H9 (cell line): ENCODE measurements around the gene TEX26. TPM values are rescaled to one million over a fixed set of nuclear protein-coding genes. Genes with fewer than 3 reads are reported as not detected.

Source experiments
- DNase-seq: peaks from one replicate; pipeline ENCODE4 v3.0.0-alpha.2; 2017
- H2AFZ ChIP-seq: one replicate; pipeline ENCODE4 v1.6.1; 2013; ENCODE audit warnings: mild to moderate bottlenecking, low read length, control low read depth, moderate library complexity
- H2AK5ac ChIP-seq: 2 replicates; pipeline ENCODE4 v1.6.1; 2013; ENCODE audit warnings: low read length, control low read depth, mixed read lengths; ENCODE audit not compliant: insufficient read length
- H2BK120ac ChIP-seq: one replicate; pipeline ENCODE4 v1.6.1; 2013; ENCODE audit warnings: low read depth, mild to moderate bottlenecking, low read length, control low read depth, inconsistent platforms; ENCODE audit not compliant: poor library complexity, severe bottlenecking
- H2BK12ac ChIP-seq: 2 replicates; pipeline ENCODE4 v1.6.1; 2013; ENCODE audit warnings: low read length, control low read depth, mixed read lengths, low read depth; ENCODE audit not compliant: insufficient read length
- H2BK15ac ChIP-seq: 2 replicates; pipeline ENCODE4 v1.6.1; 2013; ENCODE audit warnings: low read depth, low read length, control low read depth
- H2BK20ac ChIP-seq: one replicate; pipeline ENCODE4 v1.6.1; 2013; ENCODE audit warnings: low read depth, mild to moderate bottlenecking, low read length, control low read depth, inconsistent platforms; ENCODE audit not compliant: poor library complexity, severe bottlenecking
- H2BK5ac ChIP-seq: 2 replicates; pipeline ENCODE4 v1.6.1; 2013; ENCODE audit warnings: low read length, control low read depth, mixed read lengths; ENCODE audit not compliant: insufficient read length
- H3K14ac ChIP-seq: 2 replicates; pipeline ENCODE4 v1.6.1; 2013; ENCODE audit warnings: low read length, control low read depth; ENCODE audit not compliant: insufficient read depth
- H3K18ac ChIP-seq: 2 replicates; pipeline ENCODE4 v1.6.1; 2013; ENCODE audit warnings: low read depth, mild to moderate bottlenecking, mixed read lengths, low read length, control low read depth; ENCODE audit not compliant: insufficient read length
- H3K23ac ChIP-seq: 2 replicates; pipeline ENCODE4 v1.6.1; 2013; ENCODE audit warnings: low read length, control low read depth, mixed read lengths, low read depth; ENCODE audit not compliant: insufficient read length
- H3K23me2 ChIP-seq: 2 replicates; pipeline ENCODE4 v1.6.1; 2013; ENCODE audit warnings: low read depth, mild to moderate bottlenecking, mixed read lengths, low read length, control low read depth; ENCODE audit not compliant: insufficient read length, poor library complexity, severe bottlenecking
- H3K27ac ChIP-seq: 2 replicates; pipeline ENCODE4 v1.5.1; 2013; ENCODE audit warnings: low read length, control low read depth, mixed read lengths, low read depth; ENCODE audit not compliant: insufficient read length
- H3K27me3 ChIP-seq: 2 replicates; pipeline ENCODE4 v1.6.1; 2013; ENCODE audit warnings: low read length, control low read depth, inconsistent platforms; ENCODE audit not compliant: insufficient read depth
- H3K4ac ChIP-seq: 2 replicates; pipeline ENCODE4 v1.6.1; 2013; ENCODE audit warnings: low read depth, mild to moderate bottlenecking, control low read depth, inconsistent platforms, low read length, moderate library complexity
- H3K4me1 ChIP-seq: 2 replicates; pipeline ENCODE4 v1.6.1; 2013; ENCODE audit warnings: low read length, control low read depth, inconsistent platforms; ENCODE audit not compliant: insufficient read depth
- H3K4me2 ChIP-seq: 2 replicates; pipeline ENCODE4 v1.6.1; 2013; ENCODE audit warnings: low read length, control low read depth, mixed read lengths; ENCODE audit not compliant: insufficient read length, insufficient read depth
- H3K56ac ChIP-seq: 2 replicates; pipeline ENCODE4 v1.6.1; 2013; ENCODE audit warnings: low read depth, mild to moderate bottlenecking, mixed read lengths, low read length, control low read depth; ENCODE audit not compliant: insufficient read length
- H3K79me1 ChIP-seq: 2 replicates; pipeline ENCODE4 v1.6.1; 2013; ENCODE audit warnings: low read depth, mild to moderate bottlenecking, moderate library complexity, low read length, control low read depth, inconsistent platforms; ENCODE audit not compliant: insufficient read depth, poor library complexity, severe bottlenecking
- H3K79me2 ChIP-seq: 2 replicates; pipeline ENCODE4 v1.6.1; 2013; ENCODE audit warnings: low read length, control low read depth, inconsistent platforms; ENCODE audit not compliant: insufficient read depth
- H3K9ac ChIP-seq: 2 replicates; pipeline ENCODE4 v1.6.1; 2013; ENCODE audit warnings: low read length, control low read depth, mixed read lengths; ENCODE audit not compliant: insufficient read length; ENCODE audit errors: extremely low read depth
- H3K9me3 ChIP-seq: one replicate; pipeline ENCODE4 v1.6.1; 2013; ENCODE audit warnings: low read depth, low read length, inconsistent platforms; ENCODE audit not compliant: control insufficient read depth
- H3T11ph ChIP-seq: one replicate; pipeline ENCODE4 v1.6.1; 2013; ENCODE audit warnings: mild to moderate bottlenecking, low read length, control low read depth, inconsistent platforms
- H4K20me1 ChIP-seq: one replicate; pipeline ENCODE4 v1.6.1; 2013; ENCODE audit not compliant: control insufficient read depth, insufficient read length, insufficient read depth
- H4K5ac ChIP-seq: 2 replicates; pipeline ENCODE4 v1.6.1; 2013; ENCODE audit warnings: low read depth, mild to moderate bottlenecking, mixed read lengths, low read length, control low read depth; ENCODE audit not compliant: insufficient read length
- H4K8ac ChIP-seq: replicated peaks from 2 replicates; pipeline ENCODE4 v1.6.1; 2013; ENCODE audit warnings: low read length, control low read depth, mixed read lengths, low read depth; ENCODE audit not compliant: insufficient read length
- H4K91ac ChIP-seq: 2 replicates; pipeline ENCODE4 v1.6.1; 2013; ENCODE audit warnings: low read depth, mild to moderate bottlenecking, moderate library complexity, mixed read lengths, low read length, control low read depth; ENCODE audit not compliant: insufficient read length
- H3K27ac Mint-ChIP-seq, 3 experiments: 2 replicates in 2 of 3; 3 replicates in 1 of 3; pipeline ENCODE4 v1.8.0; 2020 to 2021; ENCODE audit warnings: mixed read lengths in 3 of 3, mild to moderate bottlenecking in 1 of 3, moderate library complexity in 1 of 3
- H3K27me3 Mint-ChIP-seq: 2 replicates; pipeline ENCODE4 v1.8.0; 2021; ENCODE audit warnings: low read depth, mild to moderate bottlenecking, moderate library complexity, mixed read lengths
- H3K36me3 Mint-ChIP-seq, 3 experiments: 2 replicates in 2 of 3; 3 replicates in 1 of 3; pipeline ENCODE4 v1.8.0; 2020 to 2021; ENCODE audit warnings: low read depth in 3 of 3, mixed read lengths in 3 of 3; ENCODE audit not compliant: insufficient read depth in 1 of 3
- H3K4me1 Mint-ChIP-seq, 2 experiments: 2 replicates each; pipeline ENCODE4 v1.8.0; 2020; ENCODE audit warnings: mixed read lengths in 2 of 2
- H3K4me3 Mint-ChIP-seq, 2 experiments: 2 replicates in 1 of 2; 3 replicates in 1 of 2; pipeline ENCODE4 v1.8.0; 2020 to 2021; ENCODE audit warnings: mild to moderate bottlenecking in 2 of 2, mixed read lengths in 2 of 2, moderate library complexity in 1 of 2
- H3K9me3 Mint-ChIP-seq, 2 experiments: 2 replicates in 1 of 2; 3 replicates in 1 of 2; pipeline ENCODE4 v1.8.0; 2020; ENCODE audit warnings: mild to moderate bottlenecking in 2 of 2, mixed read lengths in 2 of 2, moderate library complexity in 1 of 2
- whole genome bisulfite sequencing: extraction: QIAGEN DNeasy Blood & Tissue Kit; methylation state at CpG from one replicate; pipeline ENCODE4 v1.1.7; 2013; ENCODE audit warnings: missing lambda C conversion rate, low lambda C conversion rate, mixed read lengths; ENCODE audit not compliant: insufficient read length; ENCODE audit errors: extremely low coverage; 5-methylcytosine and 5-hydroxymethylcytosine counted together
- total RNA-seq: library from RNA; stranded (reverse); gene quantifications from 2 replicates; pipeline ENCODE4 v1.2.1, GENCODE V29; 2021
- TF ChIP-seq, protein P1 (sequence below): fragments of 200-600 bp; sonication (generic); conservative IDR thresholded peaks from 3 replicates; pipeline ENCODE4 v1.8.0; 2021; ENCODE audit warnings: antibody characterized with exemption, mild to moderate bottlenecking

TEX26 gene
- total RNA-seq, 1 experiment from 2014 or later, result not detected

DNA sequence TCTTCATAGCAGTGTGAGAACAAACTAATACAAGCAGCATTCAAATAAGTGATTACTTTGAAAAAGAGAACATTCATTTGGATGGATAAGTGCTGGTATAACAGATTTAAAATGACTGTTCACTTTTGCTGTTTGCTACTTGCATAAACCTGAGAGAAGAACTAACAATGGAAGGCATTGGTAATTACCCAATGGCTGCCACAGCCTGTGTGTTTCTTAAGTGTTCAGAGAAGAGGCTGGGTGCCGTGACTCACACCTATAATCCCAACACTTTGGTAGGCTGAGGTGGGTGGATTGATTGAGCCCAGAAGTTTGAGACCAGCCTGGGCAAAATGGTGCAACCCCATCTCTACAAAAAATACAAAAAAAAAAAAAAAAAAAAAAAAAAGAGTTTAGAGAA is 4.9 kb upstream of the TEX26 start:
- H3K4me3 Mint-ChIP-seq, result no peak overlapping the region

More for the DNA sequence above, 4.9 kb upstream of the TEX26 start:
- H3K4me1 Mint-ChIP-seq, result peaks cover 12 to 13% of the 10 kb centered on the region in 2 experiments
- WGBS, result no CpG with 5 or more reads among the region's 1 CpG
- Histone ChIP-seq H3K27ac (no peak overlapping the region), H3K23me2 (peaks cover 4% of the 10 kb centered on the region), H3T11ph (no peak overlapping the region), H2AFZ (no peak overlapping the region), H3K4me2 (no peak overlapping the region), H3K9ac (no peak overlapping the region), H2AK5ac (no peak overlapping the region), H2BK120ac (no peak overlapping the region), H3K56ac (no peak overlapping the region), H4K20me1 (no peaks in the 10 kb centered on the region), H3K23ac (no peak overlapping the region), H3K79me1 (no peaks in the 10 kb centered on the region), H2BK20ac (no peak overlapping the region), H3K14ac (no peak overlapping the region), H3K79me2 (no peaks in the 10 kb centered on the region), H2BK5ac (no peak overlapping the region), H4K91ac (no peak overlapping the region), H3K4ac (no peak overlapping the region), H3K27me3 (no peaks in the 10 kb centered on the region; the same call in 1 of the 2 replicates), H3K18ac (no peak overlapping the region), H3K9me3 (no peaks in the 10 kb centered on the region), H4K8ac (no peak overlapping the region), H2BK12ac (no peak overlapping the region), H2BK15ac (no peak overlapping the region), H4K5ac (no peak overlapping the region), H3K4me1 (no peaks in the 10 kb centered on the region)
- TF ChIP-seq, protein P1, sequence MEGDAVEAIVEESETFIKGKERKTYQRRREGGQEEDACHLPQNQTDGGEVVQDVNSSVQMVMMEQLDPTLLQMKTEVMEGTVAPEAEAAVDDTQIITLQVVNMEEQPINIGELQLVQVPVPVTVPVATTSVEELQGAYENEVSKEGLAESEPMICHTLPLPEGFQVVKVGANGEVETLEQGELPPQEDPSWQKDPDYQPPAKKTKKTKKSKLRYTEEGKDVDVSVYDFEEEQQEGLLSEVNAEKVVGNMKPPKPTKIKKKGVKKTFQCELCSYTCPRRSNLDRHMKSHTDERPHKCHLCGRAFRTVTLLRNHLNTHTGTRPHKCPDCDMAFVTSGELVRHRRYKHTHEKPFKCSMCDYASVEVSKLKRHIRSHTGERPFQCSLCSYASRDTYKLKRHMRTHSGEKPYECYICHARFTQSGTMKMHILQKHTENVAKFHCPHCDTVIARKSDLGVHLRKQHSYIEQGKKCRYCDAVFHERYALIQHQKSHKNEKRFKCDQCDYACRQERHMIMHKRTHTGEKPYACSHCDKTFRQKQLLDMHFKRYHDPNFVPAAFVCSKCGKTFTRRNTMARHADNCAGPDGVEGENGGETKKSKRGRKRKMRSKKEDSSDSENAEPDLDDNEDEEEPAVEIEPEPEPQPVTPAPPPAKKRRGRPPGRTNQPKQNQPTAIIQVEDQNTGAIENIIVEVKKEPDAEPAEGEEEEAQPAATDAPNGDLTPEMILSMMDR, result no peak
- no peak overlapping the region for H3K27ac Mint-ChIP-seq
- H3K27me3 Mint-ChIP-seq, result peaks cover 15% of the 10 kb centered on the region
- H3K9me3 Mint-ChIP-seq, result no peaks in the 10 kb centered on the region
- no peaks in the 10 kb centered on the region for H3K36me3 Mint-ChIP-seq
- no peak for DNase-seq
